Endometrium (tissue), 2 donors: Measurements from ENCODE around the gene CDR2L.
A peak's percentile ranks its signal among the peaks of the same experiment; 100 is the strongest.
"Not testable (repeated sequence)": the region's sequence is repeated elsewhere in the genome, so short reads cannot be mapped to it uniquely, and the experiment has no call there.

Experiments used
- FAIRE-seq: peaks from 2 replicates; lab custom pipeline; 2012; peaks lifted over from hg19 to GRCh38; lab: Jason Lieb, UNC
- donor health status: control.
- donor health status: control.

Gene CDR2L

DNA sequence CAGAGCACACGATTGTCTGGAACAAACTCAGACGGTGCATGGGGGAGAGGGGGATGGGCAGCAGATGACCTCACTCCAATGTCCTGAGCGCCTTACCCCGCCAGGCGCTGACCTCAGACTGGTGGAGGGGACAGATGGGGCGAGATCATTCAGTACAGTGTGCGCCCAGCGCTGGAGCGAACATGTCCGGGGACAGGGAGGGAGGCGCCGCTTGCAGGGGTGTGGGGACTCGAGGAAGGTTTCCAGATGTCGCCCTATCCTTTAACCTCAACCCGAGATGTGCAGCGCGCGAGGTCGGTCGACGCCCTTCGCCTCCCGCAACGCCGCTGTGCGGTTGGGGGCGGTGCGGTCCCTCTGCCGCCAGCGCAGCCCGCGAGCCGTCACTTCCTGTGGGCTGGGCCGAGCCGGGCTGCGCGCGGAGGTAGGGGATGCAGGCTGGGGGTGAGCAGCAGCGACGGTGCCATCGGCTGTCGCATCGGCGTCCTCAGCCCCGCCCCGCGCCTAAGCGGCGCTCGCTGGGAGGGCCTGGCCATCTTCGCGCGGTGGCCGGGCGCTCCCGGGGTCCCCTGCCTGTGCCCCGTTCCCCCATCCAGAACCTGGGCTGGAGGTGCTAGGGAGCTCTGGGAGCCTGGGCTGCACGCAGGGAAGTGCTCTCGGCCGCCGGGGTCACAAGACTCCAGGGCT lies 5.3 kb upstream of the CDR2L start:
- FAIRE-seq, result no peak

DNA sequence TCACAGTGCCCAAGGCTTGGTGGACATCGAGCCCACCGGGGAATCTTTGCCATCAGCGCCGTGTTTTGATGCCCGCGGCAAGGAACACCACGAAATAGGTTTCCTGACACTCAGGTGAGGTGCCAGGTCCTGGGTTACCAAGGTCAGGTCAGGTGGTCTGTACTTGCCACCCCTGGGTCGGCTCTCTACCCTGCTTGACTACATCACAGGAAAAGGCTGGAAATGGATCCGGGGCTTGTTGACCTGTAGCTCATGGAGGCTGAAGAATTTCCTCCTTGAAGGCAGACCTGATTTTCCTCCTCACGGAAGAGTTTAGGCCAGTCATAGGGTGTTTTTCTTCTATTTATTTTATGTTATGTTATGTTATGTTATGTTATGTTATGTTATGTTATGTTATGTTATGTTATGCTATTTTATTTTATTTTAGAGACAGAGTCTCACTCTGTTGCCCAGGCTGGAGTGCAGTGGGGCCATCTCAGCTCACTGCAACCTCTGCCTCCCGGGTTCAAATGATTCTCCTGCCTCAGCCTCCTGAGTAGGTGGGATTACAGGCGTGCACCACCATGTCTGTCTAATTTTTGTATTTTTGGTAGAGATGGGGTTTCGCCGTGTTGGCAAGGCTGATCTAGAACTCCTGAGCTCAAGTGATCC lies 4.6 kb upstream of the CDR2L start:
- not testable (repeated sequence) for FAIRE-seq

DNA sequence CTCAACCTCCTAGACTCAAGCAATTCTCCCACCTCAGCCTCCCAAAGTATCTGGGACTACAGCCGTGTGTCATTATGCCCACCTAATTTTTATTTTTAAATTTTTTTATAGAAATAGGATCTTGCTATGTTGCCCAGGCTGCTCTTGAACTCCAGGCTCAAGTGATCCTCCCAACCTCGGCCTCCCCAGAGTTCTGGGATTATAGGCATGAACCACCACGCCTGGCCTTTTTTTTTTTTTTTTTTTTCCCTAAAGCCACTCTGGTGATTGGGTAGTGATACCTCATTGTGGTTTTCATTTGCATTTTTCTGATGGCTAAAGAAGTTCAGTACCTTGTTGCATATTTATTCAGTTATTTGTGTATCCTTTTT lies 1.2 kb upstream of the CDR2L start:
- FAIRE-seq, result no peak

DNA sequence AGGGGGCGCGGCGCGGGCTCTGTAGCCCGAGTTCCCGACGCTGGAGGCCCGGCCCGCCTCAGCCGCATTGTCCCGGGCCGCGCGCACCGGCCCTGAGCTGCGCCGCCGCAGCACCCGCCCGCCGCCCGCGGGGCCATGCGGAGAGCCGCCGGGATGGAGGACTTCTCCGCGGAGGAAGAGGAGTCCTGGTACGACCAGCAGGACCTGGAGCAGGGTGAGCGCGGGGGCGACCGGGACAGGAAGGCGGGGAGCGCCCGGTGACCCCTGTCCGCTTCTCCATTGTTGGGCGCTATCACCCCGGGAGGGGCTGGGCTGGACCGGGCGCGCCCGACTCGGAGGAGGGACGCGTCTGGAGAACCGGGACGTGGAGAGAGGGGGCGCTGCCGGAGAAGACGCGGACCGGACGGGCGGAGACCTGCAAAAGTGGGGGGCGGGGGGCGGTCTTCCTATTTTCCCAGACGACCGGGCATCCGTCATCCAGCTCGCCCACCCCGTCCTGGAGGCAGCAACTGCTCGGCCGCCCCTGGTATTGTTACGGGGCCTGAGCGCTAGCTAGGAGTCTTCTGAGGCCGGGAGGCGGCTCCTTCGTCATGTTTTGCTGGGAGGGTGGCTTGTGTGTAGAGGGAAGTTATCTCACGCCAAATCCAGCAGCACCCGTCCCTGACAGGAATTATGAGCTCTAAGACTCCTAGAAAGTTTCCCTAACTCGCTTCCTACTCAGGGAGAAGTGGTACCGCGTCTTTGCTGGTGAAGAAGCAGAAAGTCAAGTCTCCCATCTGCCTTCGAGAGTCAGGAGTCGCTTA lies 678 bp downstream of the CDR2L start:
- FAIRE-seq, result no peak

DNA sequence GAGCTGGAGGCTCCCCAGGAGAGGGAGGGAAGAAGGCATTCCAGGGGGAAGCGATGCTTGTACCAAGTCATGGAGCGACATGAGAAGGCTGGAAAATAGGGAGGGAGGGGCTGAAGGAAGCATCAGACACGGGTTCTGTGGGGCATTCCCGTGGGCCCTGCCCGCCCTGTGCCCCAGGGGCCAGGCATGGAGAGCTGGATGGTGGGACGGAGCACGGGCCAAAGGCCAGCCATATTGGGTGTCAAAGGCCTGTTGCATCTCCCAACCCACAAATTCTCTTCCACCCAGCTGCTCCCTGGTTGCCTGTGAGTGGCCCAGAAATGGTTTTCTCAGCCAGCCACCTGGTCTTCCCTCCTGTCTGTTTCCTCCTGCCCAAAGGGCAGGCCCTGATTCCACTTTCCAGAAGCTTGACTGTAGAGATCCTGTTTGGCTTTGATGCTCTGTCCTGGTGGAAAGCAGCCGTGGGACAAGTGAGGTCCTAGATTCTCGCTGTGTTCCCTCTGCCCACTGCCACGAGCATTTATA lies 3.2 kb downstream of the CDR2L start:
- FAIRE-seq, result no peak

DNA sequence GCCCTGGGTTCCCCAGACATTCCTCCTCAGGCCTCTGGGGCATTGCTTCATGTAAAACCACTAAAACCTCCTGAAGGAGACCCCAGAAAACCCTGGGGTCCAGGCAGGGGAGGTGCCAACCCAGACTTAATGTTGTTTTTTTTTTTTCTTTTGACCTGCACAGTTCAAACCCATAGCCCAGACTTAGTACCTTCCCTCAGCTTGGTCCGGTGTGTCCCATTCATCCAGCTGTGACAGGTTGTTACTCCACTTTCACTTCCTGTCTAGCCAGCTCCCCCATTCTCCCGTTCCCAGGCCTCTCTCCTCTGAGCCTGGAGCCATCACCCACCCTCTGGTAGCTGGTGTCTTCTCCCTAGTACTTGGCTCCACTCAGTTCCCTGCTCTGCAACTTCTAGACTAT lies 4.8 kb downstream of the CDR2L start:
- FAIRE-seq, result no peak

DNA sequence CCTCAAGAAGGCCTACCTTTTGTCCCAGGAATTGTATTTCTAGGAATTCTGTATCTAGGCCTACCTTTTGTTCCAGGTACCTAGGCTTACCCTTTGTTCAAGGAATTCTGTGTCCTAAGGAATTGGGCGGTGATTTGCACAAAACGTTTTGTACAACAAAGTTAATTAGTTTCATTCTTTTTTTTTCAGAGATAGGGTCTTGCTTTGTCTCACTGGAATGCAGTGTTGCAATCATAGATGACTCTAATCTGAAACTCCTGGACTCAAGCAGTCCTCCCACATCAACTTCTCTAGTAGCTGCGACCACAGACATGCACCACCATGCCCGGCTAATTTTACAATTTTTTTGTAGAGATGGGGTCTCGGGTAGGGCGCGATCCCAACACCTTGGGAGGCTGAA lies 7.0 kb downstream of the CDR2L start:
- no peak for FAIRE-seq

DNA sequence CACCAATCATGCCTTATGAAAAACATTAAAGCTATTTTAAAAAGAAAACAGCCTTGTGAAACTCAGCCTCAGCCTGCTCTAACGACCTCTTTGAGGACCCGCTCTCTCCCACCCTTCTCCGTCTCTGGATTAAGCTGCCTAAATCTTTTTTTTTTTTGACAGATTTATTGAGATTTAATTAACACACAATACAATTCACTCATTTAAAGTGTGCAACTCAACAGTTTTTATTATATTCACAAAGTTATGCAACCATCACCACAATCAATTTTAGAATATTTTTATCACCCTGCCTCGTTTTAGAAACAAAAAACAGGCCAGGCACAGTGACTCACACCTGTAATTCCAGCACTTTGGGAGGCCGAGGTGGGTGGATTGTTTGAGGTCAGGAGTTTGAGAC lies 8.4 kb downstream of the CDR2L start:
- FAIRE-seq, result peak; percentile 66

DNA sequence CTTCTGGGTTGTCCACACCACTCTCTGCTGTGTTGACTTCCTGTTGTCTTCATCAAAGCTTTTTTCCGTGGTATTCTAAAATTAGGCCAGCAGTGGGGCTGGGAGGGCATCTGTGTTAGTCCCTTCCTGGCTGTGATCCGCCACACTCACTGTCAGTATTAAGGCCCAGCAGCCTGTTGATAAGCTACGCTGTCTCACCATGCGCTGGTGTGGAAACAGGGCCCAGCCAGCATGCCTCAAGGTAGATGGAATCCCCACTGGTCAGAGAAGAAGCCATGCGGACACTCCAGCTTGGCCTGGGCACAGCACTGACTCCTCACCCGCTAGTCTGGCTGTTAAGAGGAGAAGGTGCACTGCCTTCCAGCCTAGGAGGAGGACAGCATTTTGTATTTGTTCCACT lies 11.4 kb downstream of the CDR2L start:
- FAIRE-seq, result no peak

DNA sequence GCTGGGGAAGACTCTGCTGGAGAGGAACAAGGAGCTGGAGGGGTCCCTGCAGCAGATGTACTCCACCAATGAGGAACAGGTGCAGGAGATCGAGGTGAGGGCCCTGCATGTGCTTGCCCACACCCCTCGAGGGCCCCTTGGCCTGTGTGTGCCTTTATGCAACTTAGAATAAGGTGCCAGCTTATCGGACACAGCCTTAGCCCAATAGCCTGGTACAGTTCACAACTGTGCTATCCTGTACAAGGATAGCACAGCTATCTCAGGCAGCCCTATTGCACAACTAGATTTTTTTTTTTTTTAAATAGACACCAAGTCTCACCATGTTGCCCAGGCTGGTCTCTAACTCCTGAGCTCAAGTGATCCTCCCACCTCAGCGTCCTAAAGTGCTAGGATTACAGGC lies 12.1 kb downstream of the CDR2L start:
- no peak for FAIRE-seq

DNA sequence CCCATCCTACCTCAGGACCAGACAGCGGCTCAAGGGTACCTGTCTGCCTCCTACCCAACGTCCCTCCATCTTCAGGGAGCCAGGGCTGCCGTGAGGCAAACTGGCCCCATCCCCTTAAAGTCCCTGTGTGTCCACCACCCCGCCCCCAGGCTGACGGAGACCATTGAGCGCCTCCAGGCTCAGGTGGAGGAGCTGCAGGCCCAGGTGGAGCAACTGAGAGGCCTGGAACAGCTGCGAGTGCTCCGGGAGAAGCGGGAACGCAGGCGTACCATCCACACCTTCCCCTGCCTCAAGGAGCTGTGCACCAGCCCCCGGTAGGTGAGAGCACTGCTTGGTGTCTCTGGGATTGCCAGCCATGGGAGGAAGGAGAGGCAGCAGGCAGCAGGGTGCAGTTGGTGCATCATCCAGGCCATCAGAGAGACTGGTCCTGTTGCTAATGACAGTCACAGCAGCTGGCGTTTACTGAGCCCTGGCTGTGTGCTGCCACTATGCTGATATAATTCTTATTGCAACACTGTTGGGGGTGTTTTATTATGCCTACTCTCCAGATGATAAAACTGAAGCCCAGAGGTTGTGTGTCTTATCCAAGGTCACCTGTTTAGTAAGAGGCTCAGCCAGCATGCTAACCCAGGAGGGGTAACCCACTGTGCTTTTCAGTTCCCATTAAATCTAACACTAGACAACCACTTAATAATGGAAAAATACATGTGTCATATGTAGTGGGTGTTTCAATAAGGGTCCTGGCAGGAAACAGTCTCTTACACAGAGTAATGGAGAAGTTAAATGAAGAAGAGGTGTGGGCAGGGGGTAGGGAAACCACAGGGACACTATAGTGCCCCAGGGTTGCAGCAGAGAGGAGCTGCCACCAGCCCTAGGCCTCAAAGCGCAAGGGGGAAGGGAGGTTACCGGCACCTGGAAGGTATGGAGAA lies 14.7 kb downstream of the CDR2L start:
- no peak for FAIRE-seq

DNA sequence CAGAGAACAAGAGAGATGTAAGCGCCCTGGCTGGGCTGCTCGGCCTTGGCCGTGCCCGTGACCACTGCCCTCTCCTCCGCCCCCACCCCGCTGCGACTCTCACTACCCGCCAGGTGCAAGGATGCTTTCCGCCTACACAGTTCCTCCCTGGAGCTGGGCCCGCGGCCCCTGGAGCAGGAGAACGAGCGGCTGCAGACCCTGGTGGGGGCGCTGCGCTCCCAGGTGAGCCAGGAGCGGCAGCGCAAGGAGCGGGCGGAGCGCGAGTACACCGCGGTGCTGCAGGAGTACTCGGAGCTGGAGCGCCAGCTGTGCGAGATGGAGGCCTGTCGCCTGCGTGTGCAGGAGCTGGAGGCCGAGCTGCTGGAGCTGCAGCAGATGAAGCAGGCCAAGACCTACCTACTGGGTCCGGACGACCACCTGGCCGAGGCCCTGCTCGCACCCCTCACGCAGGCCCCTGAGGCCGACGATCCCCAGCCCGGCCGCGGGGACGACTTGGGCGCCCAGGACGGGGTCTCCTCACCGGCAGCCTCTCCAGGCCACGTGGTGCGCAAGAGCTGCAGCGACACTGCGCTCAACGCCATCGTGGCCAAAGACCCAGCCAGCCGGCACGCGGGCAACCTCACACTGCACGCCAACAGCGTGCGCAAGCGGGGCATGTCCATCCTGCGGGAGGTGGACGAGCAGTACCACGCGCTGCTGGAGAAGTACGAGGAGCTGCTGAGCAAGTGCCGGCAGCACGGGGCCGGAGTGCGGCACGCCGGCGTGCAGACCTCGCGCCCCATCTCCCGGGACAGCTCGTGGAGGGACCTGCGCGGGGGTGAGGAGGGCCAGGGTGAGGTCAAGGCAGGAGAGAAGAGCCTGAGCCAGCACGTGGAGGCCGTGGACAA lies 15.9 kb downstream of the CDR2L start:
- FAIRE-seq, result no peak

DNA sequence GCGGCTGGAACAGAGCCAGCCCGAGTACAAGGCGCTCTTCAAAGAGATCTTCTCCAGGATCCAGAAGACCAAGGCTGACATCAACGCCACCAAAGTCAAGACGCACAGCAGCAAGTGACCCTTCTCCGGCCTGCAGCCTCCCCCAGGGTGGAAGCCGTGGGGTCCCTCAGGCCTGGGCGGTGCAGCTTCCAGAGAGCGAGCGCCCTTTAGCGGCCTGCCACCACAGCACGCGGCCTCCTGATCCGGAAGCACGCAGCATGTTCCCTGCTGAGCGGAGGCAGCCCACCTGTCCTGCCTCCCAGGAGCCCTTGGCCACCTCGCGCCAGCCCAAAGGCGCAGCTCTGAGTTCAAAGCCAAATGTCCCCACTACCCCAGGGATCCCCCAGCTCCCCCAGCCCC lies 16.5 kb downstream of the CDR2L start:
- FAIRE-seq, result no peak

DNA sequence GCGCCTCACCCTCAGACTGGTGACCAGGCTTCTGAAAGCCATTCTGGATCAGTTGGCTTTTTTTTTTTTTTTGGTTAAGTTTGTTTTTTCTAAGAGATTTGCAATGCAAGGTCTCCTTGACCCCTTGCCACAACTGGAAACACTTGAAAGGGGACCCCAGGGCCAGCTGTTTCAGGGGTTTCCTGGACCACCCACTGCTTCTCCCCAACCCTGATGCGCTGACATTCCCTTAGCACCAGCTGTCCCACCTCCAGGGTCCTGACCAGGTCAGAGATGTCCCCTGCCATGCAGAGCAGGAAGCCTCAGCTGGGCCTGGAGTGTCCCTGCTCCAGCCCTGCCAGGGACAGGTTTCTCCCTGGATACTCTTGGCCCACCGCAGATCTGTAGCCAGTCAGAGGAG lies 16.9 kb downstream of the CDR2L start:
- no peak for FAIRE-seq

DNA sequence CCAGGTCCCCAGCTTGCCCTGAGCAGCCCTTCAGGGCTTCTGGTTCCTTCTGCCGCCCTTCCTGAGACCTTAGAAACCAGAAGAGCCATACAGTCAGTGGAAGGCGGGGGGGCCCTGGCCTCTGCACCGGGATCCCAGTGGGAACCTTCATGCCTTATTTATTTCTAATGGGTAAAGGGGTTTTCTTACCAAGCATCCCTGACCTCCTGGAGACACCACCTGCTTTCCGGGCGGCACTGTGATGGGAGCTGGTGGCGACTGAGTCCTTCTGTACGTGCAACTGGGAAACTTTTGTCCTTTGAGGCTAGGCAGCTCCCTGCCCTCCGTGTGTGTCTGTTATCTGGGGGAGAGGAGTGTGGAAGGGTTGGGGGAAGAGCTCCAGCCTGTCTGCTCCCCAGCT lies 17.9 kb downstream of the CDR2L start:
- no peak for FAIRE-seq

DNA sequence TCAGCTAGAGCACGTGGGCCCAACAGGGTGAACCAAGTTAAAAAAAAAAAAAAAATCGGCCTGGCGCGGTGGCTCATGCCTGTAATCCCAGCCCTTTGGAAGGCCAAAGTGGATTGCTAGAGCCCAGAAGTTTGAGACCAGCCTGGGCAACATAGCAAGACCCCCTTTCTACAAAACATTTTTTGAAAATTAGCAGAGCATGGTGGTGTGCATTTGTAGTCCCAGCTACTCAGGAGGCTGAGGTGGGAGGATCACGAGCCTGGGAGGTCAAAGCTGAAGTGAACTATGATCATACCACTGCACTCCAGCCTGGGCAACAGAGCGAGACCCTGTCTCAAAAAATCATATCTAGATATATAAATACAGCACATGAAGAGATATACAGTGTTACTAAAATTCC lies 18.7 kb downstream of the CDR2L start:
- FAIRE-seq, result not testable (repeated sequence)

DNA sequence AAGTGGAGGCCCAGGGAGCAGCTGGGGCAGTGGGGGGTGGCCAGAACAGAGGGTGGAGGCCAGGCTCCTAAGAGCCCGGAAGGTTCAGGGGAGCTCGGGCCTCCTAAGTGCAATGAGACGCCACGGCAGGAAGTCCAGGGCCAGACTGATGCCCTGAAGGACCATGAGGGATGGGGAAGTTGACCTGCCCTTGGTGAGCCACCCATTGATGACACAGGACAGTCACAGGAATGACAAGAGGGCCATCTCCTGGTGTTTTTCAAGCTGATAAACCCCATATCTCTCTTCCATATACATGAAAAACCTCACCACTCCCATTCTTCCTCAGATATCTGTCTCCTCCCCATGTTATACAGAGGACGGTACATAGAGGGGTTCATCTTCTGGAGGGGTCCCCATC lies 19.2 kb downstream of the CDR2L start:
- no peak for FAIRE-seq

DNA sequence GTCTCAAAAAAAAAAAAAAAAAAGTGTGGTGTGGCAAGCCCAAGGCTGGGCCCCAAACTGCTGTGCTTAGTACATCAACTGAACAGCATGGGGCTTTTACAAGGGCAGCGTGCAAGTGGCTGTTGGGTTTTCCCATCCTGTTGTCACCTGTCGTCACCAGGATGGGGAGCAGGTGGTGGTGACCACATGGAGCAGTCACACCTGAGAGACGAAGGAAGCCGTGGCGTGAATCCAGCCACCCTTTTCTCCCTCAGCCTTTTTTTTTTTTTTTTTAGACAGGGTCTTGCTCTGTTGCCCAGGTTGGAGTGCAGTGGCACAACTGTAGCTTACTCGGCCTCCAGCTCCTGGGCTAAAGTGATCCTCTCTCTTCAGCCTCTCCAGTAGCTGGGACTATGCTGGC lies 20.9 kb downstream of the CDR2L start:
- FAIRE-seq, result no peak

DNA sequence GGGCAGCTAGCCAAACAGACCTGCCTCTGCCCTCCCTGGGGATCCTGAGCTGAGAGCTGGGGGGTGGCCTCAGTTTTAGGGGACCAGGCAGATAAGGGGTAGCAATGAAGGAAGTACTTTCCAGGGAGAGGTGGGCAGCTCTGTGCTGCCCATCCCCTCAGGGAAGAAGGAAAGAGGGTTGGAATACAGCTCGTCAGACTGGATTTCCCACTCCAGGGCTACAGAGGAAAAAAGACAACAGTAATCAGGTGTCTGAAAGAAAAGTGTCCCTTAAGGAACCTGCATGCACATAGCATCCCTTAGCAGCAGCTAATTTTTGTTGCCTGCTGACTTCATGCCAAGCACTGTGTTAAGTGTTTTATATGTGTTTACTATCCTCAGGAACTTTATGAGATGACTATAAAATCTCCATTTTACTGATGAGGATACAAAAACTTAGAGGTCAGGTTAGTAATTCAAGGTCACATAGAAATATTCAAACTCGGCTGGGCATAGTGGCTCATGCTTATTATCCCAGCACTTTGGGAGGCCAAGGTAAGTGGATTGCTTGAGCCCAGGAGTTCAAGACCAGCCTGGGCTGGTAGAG lies 21.8 kb downstream of the CDR2L start:
- FAIRE-seq, result peak; percentile 31

DNA sequence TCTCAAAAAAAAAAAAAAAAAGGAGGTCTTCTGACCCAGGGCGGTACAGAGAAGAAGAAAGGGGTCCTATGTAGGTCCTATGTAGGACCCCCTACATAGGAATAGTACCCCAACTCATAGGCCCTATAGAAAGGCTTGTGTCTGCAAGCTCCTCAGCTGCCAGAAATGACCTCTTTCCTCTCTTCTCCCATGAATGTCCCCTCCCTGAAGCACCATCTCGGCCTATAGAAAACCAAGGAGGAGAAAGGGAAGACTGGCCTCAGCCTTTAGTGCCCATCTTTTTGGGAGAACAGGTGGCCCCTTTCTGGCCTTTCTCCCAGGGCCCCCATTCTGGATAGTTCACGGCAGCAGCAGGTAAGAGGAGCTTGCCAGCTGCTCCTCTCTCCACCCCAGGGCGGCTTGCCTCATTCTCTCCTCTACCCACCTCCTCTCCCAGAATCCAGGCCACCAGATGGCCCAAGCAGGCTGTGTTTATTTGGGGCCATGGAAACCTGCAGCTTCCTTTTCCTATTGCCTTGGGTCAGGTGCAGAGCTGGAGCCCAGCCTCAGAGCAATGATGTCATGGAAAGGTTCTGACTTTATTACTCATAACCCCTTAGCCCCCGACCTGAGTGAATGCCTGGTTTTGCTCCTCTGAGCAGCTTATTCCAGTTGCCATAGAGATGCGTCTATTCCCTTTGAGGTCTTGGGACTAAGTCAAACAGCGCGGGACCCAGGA lies 23.4 kb downstream of the CDR2L start:
- no peak for FAIRE-seq
